Measurements from ENCODE around the gene NSL1. TPM values are rescaled to one million over a fixed set of nuclear protein-coding genes. Genes with fewer than 3 reads are reported as not detected.

NSL1 gene
- total and polyA plus RNA-seq, 9 of the 15 experiments (the other 6 are each of a cell fraction or from before 2014, with no cell fraction given), result 53.5 to 108 (median 59.1) TPM

DNA sequence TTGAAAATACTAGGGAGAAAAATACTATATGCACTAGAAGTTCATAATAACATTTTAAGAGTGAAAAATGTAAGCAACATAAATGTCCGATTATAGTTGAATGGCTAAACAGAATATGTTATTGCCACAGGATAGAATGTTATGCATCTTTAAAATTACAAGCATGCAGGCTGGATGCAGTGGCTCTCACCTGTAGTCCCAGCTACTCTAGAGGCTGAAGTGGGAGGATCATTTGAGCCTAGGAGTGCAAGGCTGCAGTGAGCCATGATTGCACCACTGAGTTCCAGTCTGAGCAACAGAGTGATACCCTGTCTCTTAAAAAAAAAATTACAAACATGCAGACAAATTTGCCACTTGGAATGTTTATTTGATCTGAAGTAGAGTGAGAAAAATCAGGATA lies 88.9 kb downstream of the NSL1 start:
- Histone ChIP-seq H3K4me3 (no peak overlapping the region), H3K4me1 (replicated peaks in 1 of 2; ENCODE audit: control insufficient read depth in 2 of 2, insufficient read depth in 2 of 2, low read length in 2 of 2) (peaks cover 15 to 23% of the 10 kb centered on the region in 2 experiments; a peak in 4 of 5 replicates), H3K4me2 (ENCODE audit: insufficient read depth, low read length) (no peak overlapping the region), H3K79me2 (ENCODE audit: control insufficient read depth, insufficient read depth, low read length) (no peaks in the 10 kb centered on the region), H4K20me1 (replicated peaks; ENCODE audit: control insufficient read depth, insufficient read depth, low read length) (no peaks in the 10 kb centered on the region), H3K36me3 (ENCODE audit: control insufficient read depth, insufficient read depth, low read length) (no peaks in the 10 kb centered on the region), H3K9me1 (ENCODE audit: control insufficient read depth, insufficient read depth, low read length) (no peaks in the 10 kb centered on the region), H3K9me3 (replicated peaks; ENCODE audit: control insufficient read depth, insufficient read depth, low read depth, low read length) (no peaks in the 10 kb centered on the region), H3K27me3 (ENCODE audit: control insufficient read depth in 2 of 2, insufficient read depth in 2 of 2, low read length in 2 of 2) (peaks cover 26 to 28% of the 10 kb centered on the region in 2 experiments), H2AFZ (ENCODE audit: low read depth, low read length) (no peak overlapping the region), H3K27ac (ENCODE audit: extremely low read depth, low read depth, low read length) (no peak overlapping the region), H3K9ac (ENCODE audit: insufficient read depth in 1 of 2, low read depth in 2 of 2, low read length in 2 of 2) (no peak overlapping the region)
- CTCF ChIA-PET (ENCODE audit: low intra/inter-chr PET ratio), result no interaction called here
- FAIRE-seq (no peak), ATAC-seq (no peak), DNase-seq (ENCODE audit: extremely low read depth in 1 of 4, low spot score in 3 of 4) (no peak)
- intact Hi-C loops (cut with micrococcal nuclease) (no loop called here), in situ Hi-C loops (cut with MboI) (no loop called here)
- WGBS (ENCODE audit: insufficient coverage, low coverage, missing lambda C conversion rate), result 4% methylated on average over 1 of the region's 1 CpG
- TF ChIP-seq ETS2 (tag; IDR thresholded peaks at IDR 0.05; ENCODE audit: borderline replicate concordance, poor library complexity, severe bottlenecking), result no peak
- TF ChIP-seq PHB (CRISPR knock-in tag; IDR thresholded peaks at IDR 0.05), result no peak
- no peak for TF ChIP-seq FOXA1 (IDR thresholded peaks at IDR 0.05; ENCODE audit: borderline replicate concordance)
- TF ChIP-seq ZNF347 (CRISPR knock-in tag; IDR thresholded peaks at IDR 0.05; ENCODE audit: low read depth), result no peak
- TF ChIP-seq ZNF431 (CRISPR knock-in tag; IDR thresholded peaks at IDR 0.05), result no peak
- no peak for TF ChIP-seq SMARCA4 (IDR thresholded peaks at IDR 0.05)
- no peak for TF ChIP-seq ZNF586 (CRISPR knock-in tag; conservative IDR thresholded peaks at IDR 0.05)
- TF ChIP-seq PTTG1 (tag; IDR thresholded peaks at IDR 0.05; ENCODE audit: low read depth), result no peak
- TF ChIP-seq FOXA3 (CRISPR knock-in tag; conservative IDR thresholded peaks at IDR 0.05 in 1 of 2, IDR thresholded peaks at IDR 0.05 in 1 of 2), result no peak
- TF ChIP-seq SLC30A9 (CRISPR knock-in tag; IDR thresholded peaks at IDR 0.05), result no peak
- no peak for TF ChIP-seq HDAC3 (IDR thresholded peaks at IDR 0.05; ENCODE audit: borderline replicate concordance, partially characterized antibody)
- TF ChIP-seq ZKSCAN8 (CRISPR knock-in tag; IDR thresholded peaks at IDR 0.05), result no peak
- POLR2A ChIA-PET, result interaction anchor here (1.1 kb wide), 1 partner anchor 13 kb away, joined by 6 read pairs; no protein-coding TSS in a partner anchor
- no TSS peak for BruUV-seq (replicated peaks)

Data from K562 (cell line).